Stomach (tissue), 4 donors: ENCODE data around the gene TBX10.

Experiments
- EP300 ChIP-seq: sonication (generic); formaldehyde crosslinking; IDR thresholded peaks from one replicate; pipeline ENCODE4 v1.6.1; 2017; ENCODE audit warnings: antibody characterized with exemption
- POLR2A ChIP-seq, 4 donors: fragments of 450-650 bp; IDR thresholded peaks; one replicate each; pipeline ENCODE4 v1.6.1; 2016; ENCODE audit warnings: antibody characterized with exemption in 4 of 4, control low read depth in 2 of 4, mild to moderate bottlenecking in 1 of 4, moderate library complexity in 1 of 4
- POLR2AphosphoS5 ChIP-seq, 3 donors: sonication (generic); formaldehyde crosslinking; IDR thresholded peaks; one replicate each; pipeline ENCODE4 v1.6.1; 2016; ENCODE audit warnings: antibody characterized with exemption in 3 of 3
- TF ChIP-seq, protein P1 (sequence below), 7 experiments: fragments of 450-650 bp in 4 of 7; fragments of 200-600 bp in 3 of 7; sonication (generic) in 3 of 7; IDR thresholded peaks; one replicate each; pipeline ENCODE4 v1.5.1; 2016 to 2019; ENCODE audit warnings: antibody characterized with exemption in 7 of 7, control low read depth in 2 of 7, mild to moderate bottlenecking in 1 of 7

DNA sequence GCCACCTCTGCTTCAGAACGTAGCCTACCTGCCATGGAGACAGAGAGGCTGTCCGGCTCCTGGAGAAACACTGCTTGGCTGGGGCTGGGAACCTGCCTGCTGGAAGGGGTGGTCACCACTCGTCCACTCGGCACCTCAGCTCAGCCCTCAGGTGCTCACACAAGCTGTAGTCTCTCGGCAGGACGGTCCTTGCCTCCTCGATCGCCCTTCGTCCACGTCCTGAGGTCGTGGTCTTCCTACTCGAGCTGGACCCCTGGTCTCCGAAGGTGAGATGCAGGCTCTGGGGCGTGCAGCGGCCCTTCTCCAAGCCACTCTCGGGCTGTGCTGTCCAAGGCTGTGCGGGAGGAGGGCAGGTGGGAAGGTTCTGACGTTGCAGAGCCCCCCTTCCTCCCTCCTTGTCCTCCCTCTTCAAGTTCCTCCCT lies at the start of gene TBX10:
- TF ChIP-seq, protein P1, sequence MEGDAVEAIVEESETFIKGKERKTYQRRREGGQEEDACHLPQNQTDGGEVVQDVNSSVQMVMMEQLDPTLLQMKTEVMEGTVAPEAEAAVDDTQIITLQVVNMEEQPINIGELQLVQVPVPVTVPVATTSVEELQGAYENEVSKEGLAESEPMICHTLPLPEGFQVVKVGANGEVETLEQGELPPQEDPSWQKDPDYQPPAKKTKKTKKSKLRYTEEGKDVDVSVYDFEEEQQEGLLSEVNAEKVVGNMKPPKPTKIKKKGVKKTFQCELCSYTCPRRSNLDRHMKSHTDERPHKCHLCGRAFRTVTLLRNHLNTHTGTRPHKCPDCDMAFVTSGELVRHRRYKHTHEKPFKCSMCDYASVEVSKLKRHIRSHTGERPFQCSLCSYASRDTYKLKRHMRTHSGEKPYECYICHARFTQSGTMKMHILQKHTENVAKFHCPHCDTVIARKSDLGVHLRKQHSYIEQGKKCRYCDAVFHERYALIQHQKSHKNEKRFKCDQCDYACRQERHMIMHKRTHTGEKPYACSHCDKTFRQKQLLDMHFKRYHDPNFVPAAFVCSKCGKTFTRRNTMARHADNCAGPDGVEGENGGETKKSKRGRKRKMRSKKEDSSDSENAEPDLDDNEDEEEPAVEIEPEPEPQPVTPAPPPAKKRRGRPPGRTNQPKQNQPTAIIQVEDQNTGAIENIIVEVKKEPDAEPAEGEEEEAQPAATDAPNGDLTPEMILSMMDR (IDR thresholded peaks at IDR 0.05) = no peak
- TF ChIP-seq POLR2A (IDR thresholded peaks at IDR 0.05) (no peak), POLR2AphosphoS5 (IDR thresholded peaks at IDR 0.05) (no peak), EP300 (no peak)
